Skin epidermis (tissue), 12 donors: Measurements from ENCODE around the gene TAX1BP1.

ENCODE experiments used
- H3K27ac ChIP-seq, 21 experiments: fragments of 200-600 bp; sonication (generic) in 11 of 21; one replicate each; pipeline ENCODE4 v1.5.0; 2020; ENCODE audit warnings: mild to moderate bottlenecking in 3 of 21, inconsistent platforms in 2 of 21, moderate library complexity in 2 of 21
- H3K4me3 ChIP-seq, 7 experiments: fragments of 200-600 bp; sonication (generic) in 2 of 7; one replicate each; pipeline ENCODE4 v1.5.0; 2020; ENCODE audit warnings: inconsistent platforms in 2 of 7, mild to moderate bottlenecking in 2 of 7, moderate library complexity in 1 of 7

The TAX1BP1 gene

DNA sequence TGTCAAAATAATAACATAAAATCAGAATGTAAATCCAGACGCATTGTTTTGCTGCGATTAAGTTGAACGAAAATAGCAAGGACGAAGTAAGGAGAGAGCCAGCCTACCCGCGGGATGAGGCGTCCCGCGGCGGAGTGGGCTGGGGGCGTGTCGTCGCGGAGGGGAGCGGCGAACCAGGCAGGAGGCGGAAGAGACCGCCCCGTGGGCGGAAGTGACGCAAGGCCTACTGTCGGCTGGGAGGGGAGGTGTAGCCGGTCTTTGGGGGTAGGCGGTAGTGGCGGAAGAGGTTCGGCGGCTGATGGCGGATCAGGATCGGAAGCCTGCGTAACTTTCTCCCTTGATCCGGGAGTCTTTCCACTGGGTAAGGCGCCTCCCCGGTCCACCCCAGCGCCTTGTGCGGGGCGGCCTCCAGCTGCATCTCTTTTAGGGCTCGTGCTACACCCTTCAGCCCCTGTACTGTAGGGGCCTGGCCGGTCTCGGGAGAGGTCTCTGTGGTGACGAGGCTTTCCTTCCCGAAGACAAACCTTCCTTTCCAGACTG, at the start of gene TAX1BP1:
Gene TAX1BP1 (plus strand): TSS at position 254 of the 540 bp plus-strand sequence. CDS start 8,363 bp downstream, outside the sequence.
- H3K4me3 ChIP-seq, result peak within 1 kb of the TSS; percentile 61 to 100 (median 91)
- H3K27ac ChIP-seq, result peak within 1 kb of the TSS; percentile 87 to 99 (median 96)

DNA sequence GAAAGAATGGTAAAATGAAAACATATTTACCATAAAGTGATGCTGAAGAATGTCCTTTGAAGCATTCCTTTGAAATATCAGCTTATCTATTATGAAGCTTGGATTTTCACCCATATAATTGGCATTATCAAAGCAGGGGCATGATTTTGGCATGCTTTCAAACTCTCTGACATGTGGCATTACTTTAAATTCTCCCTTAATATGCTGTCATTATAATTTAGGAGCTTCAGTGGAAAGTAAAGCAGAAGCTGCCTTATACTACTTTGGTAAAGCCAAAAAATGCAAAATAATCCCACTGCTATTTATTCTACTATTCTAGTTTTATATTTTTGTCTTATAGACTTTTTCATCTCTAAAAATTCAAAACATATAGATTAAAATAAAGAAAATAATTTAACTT, 49.3 kb upstream of the TAX1BP1 start:
- H3K27ac ChIP-seq, result no peak overlapping the region

DNA sequence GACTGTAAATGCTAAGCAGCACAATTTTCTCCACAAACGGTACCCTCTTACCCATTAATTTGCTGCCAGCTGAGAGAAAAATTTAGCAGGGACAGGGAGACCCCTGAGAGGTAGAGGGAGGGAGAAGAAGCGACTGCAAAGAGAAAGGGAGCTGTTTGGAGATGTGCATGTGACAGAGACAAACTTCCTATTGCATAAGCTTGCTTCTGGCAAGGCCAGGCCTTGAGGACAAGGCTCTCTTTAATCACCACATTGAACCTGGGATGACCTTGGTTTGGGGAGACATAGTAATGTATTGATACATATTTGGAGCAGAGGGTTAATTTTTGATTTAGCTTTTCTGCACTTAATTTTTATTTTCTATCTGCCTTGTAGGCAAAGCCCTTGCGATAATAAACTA, 46.2 kb upstream of the TAX1BP1 start:
- Histone ChIP-seq H3K27ac (no peak overlapping the region), H3K4me3 (no peak overlapping the region)

More for the DNA sequence above, 49.3 kb upstream of the TAX1BP1 start:
- H3K4me3 ChIP-seq, result no peak overlapping the region

DNA sequence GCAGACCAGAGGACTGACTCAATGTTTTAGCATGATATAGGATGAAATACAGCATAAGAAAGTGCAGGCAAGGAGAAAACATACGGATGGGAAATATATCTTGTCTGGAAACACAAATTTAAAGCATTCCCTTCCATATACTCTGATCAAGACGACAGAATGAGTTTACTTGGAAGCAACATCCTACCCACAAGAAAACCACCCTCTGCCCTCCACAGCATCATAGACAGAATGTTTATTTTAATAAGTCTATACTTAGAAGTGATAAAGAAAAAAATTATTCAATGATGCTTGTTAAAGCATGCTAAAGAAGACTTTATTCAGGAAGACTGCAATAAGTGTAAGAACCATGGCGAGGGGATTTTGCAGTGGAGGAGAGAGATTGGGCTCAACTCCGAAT, 44.9 kb upstream of the TAX1BP1 start:
- Histone ChIP-seq H3K27ac (no peak overlapping the region), H3K4me3 (no peak overlapping the region)

DNA sequence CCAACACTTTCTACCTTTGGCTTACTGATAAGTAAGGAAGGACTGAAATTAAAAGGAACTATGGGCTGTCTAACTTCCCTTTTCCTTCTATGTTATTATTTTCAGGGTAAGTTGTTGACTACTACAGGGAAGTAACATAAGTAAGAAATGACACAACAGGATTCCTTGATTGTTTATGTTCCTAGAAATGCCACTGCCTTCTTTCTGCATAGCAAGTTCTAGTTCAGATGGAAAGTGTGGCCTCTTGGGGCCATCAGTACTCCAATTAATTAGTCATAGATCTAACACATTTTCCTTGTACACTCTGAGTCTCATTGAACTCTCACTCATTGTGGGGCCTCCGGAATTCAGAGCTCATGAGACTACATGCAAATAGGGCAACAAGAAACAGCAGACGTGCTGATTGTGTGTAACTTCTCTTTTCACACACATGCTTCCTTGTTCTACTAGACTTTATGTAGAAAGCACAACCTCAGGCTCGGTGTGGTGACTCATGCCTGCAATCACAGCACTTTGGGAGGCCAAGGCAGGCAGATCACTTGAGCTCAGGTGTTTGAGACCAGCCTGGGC, 42.0 kb upstream of the TAX1BP1 start:
- no peak overlapping the region for H3K4me3 ChIP-seq
- peak overlapping the region in 1 of 21 experiments; percentile 31 for H3K27ac ChIP-seq

DNA sequence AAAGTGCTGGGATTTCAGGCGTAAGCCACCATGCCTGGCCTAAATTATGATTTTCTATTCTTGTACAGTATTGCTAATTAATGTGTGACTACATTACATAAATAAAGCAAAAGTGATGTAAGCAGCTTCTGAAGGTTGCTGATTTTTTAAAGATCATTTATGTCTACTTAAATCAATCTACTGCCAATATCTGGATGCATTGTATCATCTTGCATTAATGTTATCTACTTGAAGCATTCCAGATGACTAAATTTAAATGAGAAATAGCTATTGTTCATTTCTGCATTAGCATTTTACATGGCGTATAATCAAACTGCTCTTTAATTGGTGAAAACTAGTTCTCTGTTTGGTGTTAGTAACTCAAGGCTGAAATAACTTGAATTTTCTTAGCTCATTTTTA, 40.2 kb upstream of the TAX1BP1 start:
- Histone ChIP-seq H3K27ac (no peak overlapping the region), H3K4me3 (no peak overlapping the region)

DNA sequence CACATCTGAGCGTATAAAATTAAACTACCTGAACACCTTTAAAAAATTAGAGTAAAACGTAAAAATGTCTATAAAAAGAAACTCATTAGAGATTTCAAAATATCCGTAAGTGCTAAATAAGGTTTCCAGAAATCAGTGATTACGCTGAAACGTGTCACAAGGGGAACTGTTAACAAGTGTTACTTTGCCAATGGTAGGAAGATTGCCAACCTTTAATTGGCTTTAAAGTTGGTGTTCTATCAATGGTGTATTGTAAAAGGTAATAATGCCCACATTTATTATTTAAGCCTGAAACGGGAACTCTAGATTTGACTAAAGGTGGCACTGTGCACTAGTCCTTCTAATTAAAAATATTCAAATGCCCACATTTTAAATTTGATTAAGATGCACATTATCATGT, 39.5 kb upstream of the TAX1BP1 start:
- Histone ChIP-seq H3K27ac (no peak overlapping the region), H3K4me3 (no peak overlapping the region)

DNA sequence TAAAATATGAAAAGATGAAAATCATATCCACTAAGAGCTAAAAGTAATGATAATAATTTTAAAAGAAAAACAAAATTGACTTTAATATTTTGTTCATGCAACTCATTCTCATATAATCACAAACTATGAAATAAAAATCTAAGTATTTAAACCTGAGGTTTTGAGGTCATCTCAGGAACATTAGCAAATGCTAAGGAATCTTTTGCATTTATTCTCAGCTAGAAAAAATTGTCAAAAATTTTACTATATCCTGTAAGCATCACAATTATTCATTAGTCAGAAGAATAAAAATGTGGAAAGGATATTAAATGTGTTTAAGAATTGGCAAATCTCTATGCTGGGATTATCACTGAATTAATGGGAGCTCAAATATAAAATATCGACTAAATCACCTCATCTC, 36.8 kb upstream of the TAX1BP1 start:
- Histone ChIP-seq H3K4me3 (no peak overlapping the region), H3K27ac (no peak overlapping the region)

DNA sequence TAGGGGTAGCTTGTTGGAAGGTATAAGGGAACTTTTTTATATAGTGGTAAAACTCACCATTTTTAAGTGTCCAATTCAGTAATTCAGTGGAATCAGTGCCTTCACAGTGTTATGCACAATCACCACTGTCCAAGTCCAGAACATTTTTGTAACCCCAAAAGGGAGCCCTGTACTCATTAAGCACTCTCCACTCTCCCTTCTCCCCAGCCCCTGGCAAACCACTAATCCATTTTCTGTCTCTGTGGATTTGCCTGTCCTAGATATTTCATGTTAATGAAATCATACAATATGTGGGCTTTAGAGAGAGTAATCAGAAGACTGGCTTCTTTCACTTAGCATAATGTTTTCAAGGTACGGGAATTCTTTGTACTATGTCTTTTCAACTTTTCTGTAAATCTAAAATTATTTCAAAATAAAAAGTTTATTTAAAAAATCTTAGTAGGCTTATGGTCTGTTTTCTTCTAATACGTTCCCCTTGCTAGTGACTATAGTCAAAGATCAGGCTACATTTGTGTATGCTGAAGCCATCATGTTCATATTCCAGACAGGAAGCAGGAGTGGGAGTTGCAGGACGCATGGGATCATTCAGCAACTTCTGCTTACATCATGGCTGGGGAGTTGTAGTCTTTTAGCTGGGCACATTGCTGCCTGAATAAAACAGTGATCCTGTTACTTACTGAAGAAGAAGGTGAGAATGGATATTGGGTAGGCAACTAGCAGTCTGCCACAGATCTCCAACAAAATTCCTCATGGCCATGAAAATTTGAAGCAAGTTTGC, 35.4 kb upstream of the TAX1BP1 start:
- Histone ChIP-seq H3K4me3 (no peak overlapping the region), H3K27ac (no peak overlapping the region)

DNA sequence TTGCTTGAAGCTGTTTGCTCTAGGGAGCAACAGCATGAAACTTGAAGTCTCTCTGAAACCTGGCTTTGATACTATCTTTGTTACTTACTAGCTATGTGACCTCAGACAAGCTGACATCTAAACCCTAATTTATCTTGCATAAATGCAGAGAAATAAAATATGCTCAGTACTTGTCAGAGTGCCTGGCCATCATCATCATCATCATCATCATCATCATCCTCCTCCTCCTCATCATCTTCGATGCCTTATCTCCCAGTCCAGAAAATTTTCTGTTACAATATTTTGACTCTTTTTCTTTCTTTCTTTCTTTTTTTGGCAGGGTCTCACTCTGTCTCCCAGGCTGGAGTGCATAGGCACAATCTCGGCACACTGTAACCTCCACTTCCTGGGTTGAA, 34.8 kb upstream of the TAX1BP1 start:
- no peak overlapping the region for H3K27ac ChIP-seq
- no peak overlapping the region for H3K4me3 ChIP-seq

DNA sequence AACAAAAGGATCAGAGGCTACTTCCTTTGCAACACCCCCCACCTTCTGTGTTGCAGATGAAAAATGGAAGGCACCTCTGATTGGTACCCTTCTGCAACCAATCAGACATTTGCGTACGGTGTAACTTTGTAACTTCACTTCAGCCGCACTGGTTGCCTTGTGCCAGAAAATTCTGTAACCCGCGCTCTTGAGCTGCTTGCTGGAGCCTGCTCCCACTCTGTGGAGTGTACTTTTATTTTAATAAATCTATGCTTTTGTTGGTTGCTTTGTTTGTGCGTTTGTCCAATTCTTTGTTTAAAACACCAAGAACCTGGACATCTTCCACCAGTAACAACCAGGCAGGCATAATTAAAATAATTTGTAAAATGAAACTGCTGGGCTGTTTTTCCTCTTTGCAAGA, 31.5 kb upstream of the TAX1BP1 start:
- H3K4me3 ChIP-seq, result no peak overlapping the region
- no peak overlapping the region for H3K27ac ChIP-seq

DNA sequence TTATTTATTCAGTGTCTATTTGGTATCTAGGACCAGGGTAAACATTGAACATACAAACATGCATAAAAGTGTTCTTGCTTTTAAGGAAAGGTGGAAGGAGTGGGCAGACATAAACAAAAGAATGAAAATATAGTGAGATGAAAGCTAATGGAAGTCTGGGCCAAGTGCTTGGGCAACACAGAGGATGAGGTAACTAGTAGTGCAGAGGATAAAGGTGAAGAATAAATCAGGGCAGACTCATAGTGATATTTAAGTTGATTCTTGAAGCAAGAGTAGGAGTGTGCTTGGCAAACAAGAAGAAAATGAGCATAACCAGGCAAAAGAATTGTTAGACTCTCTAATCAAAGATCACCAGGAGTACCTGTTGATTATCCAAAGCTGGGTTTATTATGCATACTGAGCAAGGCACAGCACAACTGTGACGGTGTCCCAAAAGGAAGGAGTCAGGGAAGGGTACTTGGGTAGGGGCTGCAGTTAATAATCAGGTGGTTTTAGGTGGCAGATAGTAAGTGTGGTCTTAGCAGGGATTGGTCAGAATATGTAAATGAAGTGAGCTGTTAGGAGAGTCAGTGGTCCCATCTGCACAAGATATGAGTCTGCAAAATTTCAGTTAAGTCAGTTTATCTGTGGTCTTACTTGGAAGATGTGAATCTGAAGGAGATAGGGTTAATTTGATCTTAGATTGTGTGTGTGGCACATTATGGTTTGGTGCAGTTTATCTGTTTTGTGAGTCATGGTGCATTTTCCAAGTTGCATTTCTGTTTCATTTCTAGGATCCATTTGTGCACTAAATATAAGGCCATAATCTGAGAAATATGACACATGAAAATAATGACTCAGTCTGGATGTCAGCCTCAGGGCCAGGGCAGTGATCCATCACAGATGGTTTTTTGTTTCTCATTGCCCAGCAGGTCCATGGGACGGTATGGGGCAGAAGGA, 30.6 kb upstream of the TAX1BP1 start:
- Histone ChIP-seq H3K27ac (no peak overlapping the region), H3K4me3 (no peak overlapping the region)

DNA sequence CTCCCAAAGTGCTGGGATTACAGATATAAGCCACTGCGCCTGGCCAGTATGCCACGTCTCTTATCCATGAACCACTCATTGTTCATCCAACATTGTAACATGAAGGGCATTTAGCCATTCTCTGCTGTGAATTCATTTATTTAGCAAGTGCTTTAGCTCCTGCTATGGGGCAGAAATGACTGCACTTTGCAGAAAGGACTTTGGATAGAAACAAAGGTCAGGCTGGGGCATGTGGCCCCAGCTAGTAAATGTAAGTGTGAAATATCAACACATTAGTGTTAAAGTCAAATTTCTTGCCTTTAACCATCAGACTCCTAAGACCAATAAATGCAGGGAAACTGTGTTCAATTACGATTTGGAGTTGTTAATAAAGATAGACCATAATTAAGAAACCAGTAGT, 27.7 kb upstream of the TAX1BP1 start:
- Histone ChIP-seq H3K27ac (no peak overlapping the region), H3K4me3 (no peak overlapping the region)

DNA sequence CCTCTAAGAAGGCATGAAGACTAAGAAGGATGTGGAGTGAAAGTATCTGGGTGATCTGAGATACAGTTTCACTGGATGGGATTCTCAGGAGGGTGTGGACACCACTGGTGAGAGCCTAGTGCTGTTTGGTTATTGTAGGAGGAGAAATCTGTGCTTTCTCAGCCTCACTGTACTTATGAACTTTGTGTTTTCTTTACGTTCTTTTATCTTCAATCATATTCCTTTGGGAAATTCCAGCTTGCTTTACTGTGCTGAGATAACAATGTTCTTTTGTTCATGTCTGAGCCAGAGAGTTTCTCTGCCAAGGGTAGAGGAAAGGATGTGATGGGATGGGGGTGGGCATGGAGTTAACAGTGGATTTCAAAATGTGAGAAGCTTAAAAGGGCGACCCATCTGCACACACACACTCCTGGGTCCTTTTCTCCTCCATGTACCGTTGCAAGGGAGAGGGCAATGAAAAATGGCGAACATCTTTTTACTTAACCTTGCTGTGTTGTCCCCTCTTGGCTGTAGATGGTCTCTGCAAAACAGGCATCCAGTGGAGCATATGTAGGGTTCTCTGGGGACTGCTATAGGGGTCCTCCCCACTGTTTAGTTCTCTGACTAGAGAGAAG, 25.0 kb upstream of the TAX1BP1 start:
- Histone ChIP-seq H3K27ac (no peak overlapping the region), H3K4me3 (no peak overlapping the region)

DNA sequence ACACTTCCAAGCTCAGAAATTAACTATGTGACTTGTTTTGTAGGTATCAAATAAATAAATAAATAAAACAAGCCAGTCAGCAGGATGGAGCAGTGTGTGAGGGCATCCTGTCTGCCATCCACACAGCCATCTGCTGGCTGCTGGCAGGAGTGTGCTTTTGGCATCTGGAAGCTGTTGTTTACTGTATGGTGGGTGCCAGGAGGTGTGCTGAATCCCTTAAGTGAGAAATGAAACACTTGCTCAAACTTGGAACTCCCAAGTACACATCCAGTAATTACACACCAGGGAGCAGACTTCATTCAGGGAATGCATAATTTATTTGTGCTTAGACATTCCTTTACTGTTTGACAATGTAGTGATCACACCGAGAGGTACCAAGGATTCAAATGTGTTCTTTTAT, 16.9 kb upstream of the TAX1BP1 start:
- no peak overlapping the region for H3K4me3 ChIP-seq
- no peak overlapping the region for H3K27ac ChIP-seq

DNA sequence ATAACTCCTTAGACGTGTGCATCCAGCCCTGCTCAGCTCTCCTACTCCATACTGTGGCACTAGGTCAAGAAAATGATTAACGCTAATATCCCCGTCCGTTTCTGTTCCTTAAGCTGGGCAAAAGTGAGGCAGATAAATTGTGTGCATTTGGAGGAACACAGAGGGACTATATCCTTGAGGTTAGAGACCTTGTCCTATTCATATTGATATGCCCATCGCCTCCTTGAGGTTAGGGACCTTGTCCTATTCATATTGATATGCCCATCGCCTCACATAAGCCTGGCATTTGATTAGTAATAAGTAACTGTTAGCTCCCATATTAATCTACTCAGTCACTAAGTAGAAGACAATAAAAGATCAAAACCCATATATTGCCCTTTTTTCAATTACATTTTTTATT, 12.9 kb upstream of the TAX1BP1 start:
- Histone ChIP-seq H3K4me3 (no peak overlapping the region), H3K27ac (no peak overlapping the region)

DNA sequence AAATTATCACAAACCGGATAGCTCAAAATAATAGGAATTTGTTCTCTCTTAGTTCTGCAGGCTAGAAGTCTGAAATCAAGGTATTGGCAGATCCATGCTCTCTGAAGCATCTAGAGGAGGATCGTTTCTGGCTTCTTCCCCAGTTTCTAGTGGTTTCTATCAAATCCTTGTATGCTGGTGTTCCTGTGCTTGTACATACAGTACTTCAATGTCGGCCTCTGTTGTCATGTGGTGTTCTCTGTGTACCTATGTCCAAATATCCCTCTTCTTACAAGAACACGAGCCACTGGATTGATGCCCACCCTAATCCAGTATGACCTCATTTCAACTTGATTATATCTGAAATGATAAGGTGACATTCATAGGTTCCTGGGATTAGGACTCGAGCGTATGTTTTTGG, 9.8 kb upstream of the TAX1BP1 start:
- H3K4me3 ChIP-seq, result no peak overlapping the region
- H3K27ac ChIP-seq, result no peak overlapping the region

DNA sequence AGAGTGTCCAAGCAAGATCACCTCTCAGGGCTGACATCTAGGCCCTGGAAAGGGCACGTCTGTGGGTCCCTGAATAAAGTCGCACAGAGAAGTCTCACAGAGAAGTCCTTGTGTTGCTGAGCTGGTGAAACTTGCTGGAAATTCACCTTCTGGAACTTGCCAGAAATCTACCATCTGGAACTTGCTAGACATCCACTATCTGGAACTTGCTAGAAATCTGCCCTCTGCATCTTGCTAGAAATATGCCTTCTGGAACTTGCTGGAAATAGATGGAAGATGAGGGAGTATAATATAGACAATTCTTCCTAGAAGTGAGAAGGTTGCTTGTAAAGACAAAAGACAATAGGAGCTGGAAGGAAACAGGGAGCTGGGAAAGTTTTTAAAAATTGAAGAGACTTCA, 5.4 kb upstream of the TAX1BP1 start:
- Histone ChIP-seq H3K27ac (no peak overlapping the region), H3K4me3 (no peak overlapping the region)

DNA sequence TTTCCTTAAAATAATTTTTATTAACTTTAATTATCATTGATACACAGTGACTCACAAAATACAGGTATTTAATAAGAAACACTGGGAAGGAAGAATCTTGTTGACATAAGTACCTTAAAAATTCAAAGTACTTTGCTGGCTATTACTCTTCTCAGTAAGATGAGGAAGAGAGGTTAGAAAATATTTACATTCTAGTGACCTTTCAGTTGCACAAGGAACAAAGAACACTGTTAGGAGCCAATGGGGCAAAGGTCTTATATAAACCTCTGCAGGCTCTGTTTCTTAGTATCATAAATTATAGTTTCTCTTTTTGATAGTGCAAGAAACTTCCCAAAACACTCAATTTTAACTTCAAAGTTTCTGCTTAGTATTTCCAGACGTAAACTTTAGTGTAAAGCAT, 4.8 kb upstream of the TAX1BP1 start:
- H3K27ac ChIP-seq, result no peak overlapping the region
- H3K4me3 ChIP-seq, result no peak overlapping the region

DNA sequence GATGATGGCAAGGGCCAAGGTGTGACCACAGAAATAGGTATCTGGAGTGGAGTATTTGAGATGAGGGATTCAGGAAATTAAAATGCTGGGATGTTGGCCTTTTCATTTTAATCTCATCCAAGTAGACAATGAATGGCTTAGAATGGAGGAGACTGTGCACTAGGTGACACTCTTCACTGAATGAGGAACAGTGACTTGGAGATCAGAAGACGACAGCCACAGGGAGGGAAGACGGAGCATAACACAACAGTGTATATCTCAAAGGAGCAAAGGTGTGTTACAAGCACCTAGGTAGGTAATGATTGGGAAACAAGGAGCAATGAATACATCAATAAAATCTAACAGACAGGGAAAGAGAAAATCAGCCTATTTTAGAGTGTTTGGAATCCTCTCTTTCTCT, 4.1 kb upstream of the TAX1BP1 start:
- Histone ChIP-seq H3K27ac (no peak overlapping the region), H3K4me3 (no peak overlapping the region)
